ENCODE data around the gene TMEM86A.

Gene TMEM86A

GRCh38 chr11:18726040-18726439, 27.5 kb downstream of the TMEM86A start, which contains the start of gene IGSF22:
TSS of gene IGSF22 (minus strand) at chr11:18726188. CDS start at chr11:18724236, 1,952 bp downstream.
- Histone ChIP-seq H4K8ac (ENCODE audit: low read depth, low read length) (no peak within 1 kb of the TSS), H3K9ac (ENCODE audit: low read length) (no peak within 1 kb of the TSS), H2AFZ (ENCODE audit: insufficient read depth, low read length, poor library complexity) (no peak within 1 kb of the TSS), H3K79me1 (ENCODE audit: low read length) (no peaks in the 10 kb centered on the region), H3K14ac (ENCODE audit: low read length) (no peak within 1 kb of the TSS), H3K27me3 (ENCODE audit: insufficient read depth, low read length) (no peaks in the 10 kb centered on the region), H3K23ac (ENCODE audit: low read length) (no peak within 1 kb of the TSS), H3K79me2 (ENCODE audit: control insufficient read depth, insufficient read depth, low read length, poor library complexity) (no peaks in the 10 kb centered on the region), H2BK120ac (ENCODE audit: insufficient read depth, low read length, poor library complexity) (no peak within 1 kb of the TSS), H3K4me1 (ENCODE audit: control insufficient read depth in 1 of 2, insufficient read depth in 2 of 2, low read length in 2 of 2) (peaks cover 4 to 7% of the 10 kb centered on the region in 2 experiments), H2BK5ac (ENCODE audit: low read depth, low read length, poor library complexity) (no peak within 1 kb of the TSS), H2BK12ac (ENCODE audit: low read length) (no peak within 1 kb of the TSS), H3K4me3 (ENCODE audit: low read depth, low read length) (no peak within 1 kb of the TSS), H3K9me3 (ENCODE audit: insufficient read depth, low read depth, low read length) (no peaks in the 10 kb centered on the region), H3K4ac (ENCODE audit: low read depth, low read length) (no peak within 1 kb of the TSS), H3K4me2 (ENCODE audit: low read length) (no peak within 1 kb of the TSS), H3K18ac (ENCODE audit: low read length) (no peak within 1 kb of the TSS), H4K91ac (ENCODE audit: low read depth, low read length) (no peak within 1 kb of the TSS), H3K27ac (ENCODE audit: low read depth, low read length) (no peak within 1 kb of the TSS), H4K12ac (ENCODE audit: low read depth, low read length) (no peak within 1 kb of the TSS), H2AK5ac (ENCODE audit: low read length) (no peak within 1 kb of the TSS), H3K36me3 (ENCODE audit: control insufficient read depth in 1 of 2, insufficient read depth in 2 of 2, low read length in 2 of 2) (no peaks in the 10 kb centered on the region)
- WGBS (ENCODE audit: extremely low coverage, insufficient coverage, insufficient read length) = no CpG with 5 or more reads among the region's 7 CpGs
- DNase-seq = no peak

- Histone ChIP-seq H4K8ac (ENCODE audit: low read depth, low read length) (no peak overlapping the region), H3K18ac (ENCODE audit: low read length) (no peak overlapping the region)
Measured at GRCh38 chr11:18727479-18728236, 29.1 kb downstream of the TMEM86A start.

DNA sequence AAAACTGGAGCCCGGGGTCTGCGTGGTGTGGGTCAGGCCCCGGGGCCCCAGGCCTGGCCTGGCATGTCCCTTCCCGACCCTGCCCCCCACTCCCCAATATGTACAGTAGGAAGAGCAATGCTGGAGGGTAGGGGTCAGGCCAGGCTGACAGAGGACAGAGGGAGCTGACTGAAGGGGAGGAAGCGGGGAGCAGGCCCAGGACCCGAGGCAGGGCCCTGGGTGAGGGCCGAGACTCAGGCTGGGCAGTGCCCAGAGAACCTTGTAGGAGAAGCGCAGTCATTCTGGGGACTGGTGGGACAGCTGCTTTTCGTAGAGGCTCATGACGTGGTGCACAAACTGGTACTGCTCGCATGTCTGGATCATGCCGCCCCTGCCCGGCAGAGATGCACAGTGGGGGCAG, 30.1 kb downstream of the TMEM86A start:
- Histone ChIP-seq H3K14ac (ENCODE audit: low read length) (no peak overlapping the region), H3K4ac (ENCODE audit: low read depth, low read length) (no peak overlapping the region), H3K9me3 (ENCODE audit: insufficient read depth, low read depth, low read length) (no peaks in the 10 kb centered on the region), H3K36me3 (ENCODE audit: control insufficient read depth in 1 of 2, insufficient read depth in 2 of 2, low read length in 2 of 2) (no peaks in the 10 kb centered on the region), H3K9ac (ENCODE audit: low read length) (no peak overlapping the region), H3K4me3 (ENCODE audit: low read depth, low read length) (no peak overlapping the region), H2AFZ (ENCODE audit: insufficient read depth, low read length, poor library complexity) (no peak overlapping the region), H3K27me3 (ENCODE audit: insufficient read depth, low read length) (no peaks in the 10 kb centered on the region), H3K79me1 (ENCODE audit: low read length) (no peaks in the 10 kb centered on the region), H4K8ac (ENCODE audit: low read depth, low read length) (no peak overlapping the region), H3K4me1 (ENCODE audit: control insufficient read depth in 1 of 2, insufficient read depth in 2 of 2, low read length in 2 of 2) (no peaks in the 10 kb centered on the region), H2BK120ac (ENCODE audit: insufficient read depth, low read length, poor library complexity) (no peak overlapping the region), H4K91ac (ENCODE audit: low read depth, low read length) (no peak overlapping the region), H3K18ac (ENCODE audit: low read length) (no peak overlapping the region), H4K12ac (ENCODE audit: low read depth, low read length) (no peak overlapping the region), H3K27ac (ENCODE audit: low read depth, low read length) (no peak overlapping the region), H2AK5ac (ENCODE audit: low read length) (no peak overlapping the region), H2BK12ac (ENCODE audit: low read length) (no peak overlapping the region), H2BK5ac (ENCODE audit: low read depth, low read length, poor library complexity) (no peak overlapping the region), H3K79me2 (ENCODE audit: control insufficient read depth, insufficient read depth, low read length, poor library complexity) (no peaks in the 10 kb centered on the region), H3K23ac (ENCODE audit: low read length) (no peak overlapping the region), H3K4me2 (ENCODE audit: low read length) (no peak overlapping the region)
- no CpG with 5 or more reads among the region's 13 CpGs for WGBS (ENCODE audit: extremely low coverage, insufficient coverage, insufficient read length)
- no peak for DNase-seq

More at GRCh38 chr11:18727479-18728236, 29.1 kb downstream of the TMEM86A start:
- Histone ChIP-seq H3K23ac (ENCODE audit: low read length) (no peak overlapping the region), H2AFZ (ENCODE audit: insufficient read depth, low read length, poor library complexity) (no peak overlapping the region), H3K27me3 (ENCODE audit: insufficient read depth, low read length) (no peaks in the 10 kb centered on the region), H3K27ac (ENCODE audit: low read depth, low read length) (no peak overlapping the region), H4K12ac (ENCODE audit: low read depth, low read length) (no peak overlapping the region), H2BK12ac (ENCODE audit: low read length) (no peak overlapping the region), H3K79me1 (ENCODE audit: low read length) (no peaks in the 10 kb centered on the region), H2BK5ac (ENCODE audit: low read depth, low read length, poor library complexity) (no peak overlapping the region), H3K4ac (ENCODE audit: low read depth, low read length) (no peak overlapping the region), H3K4me2 (ENCODE audit: low read length) (no peak overlapping the region), H2BK120ac (ENCODE audit: insufficient read depth, low read length, poor library complexity) (no peak overlapping the region), H4K91ac (ENCODE audit: low read depth, low read length) (no peak overlapping the region), H3K14ac (ENCODE audit: low read length) (no peak overlapping the region), H2AK5ac (ENCODE audit: low read length) (no peak overlapping the region), H3K36me3 (ENCODE audit: control insufficient read depth in 1 of 2, insufficient read depth in 2 of 2, low read length in 2 of 2) (no peaks in the 10 kb centered on the region), H3K9me3 (ENCODE audit: insufficient read depth, low read depth, low read length) (no peaks in the 10 kb centered on the region), H3K9ac (ENCODE audit: low read length) (no peak overlapping the region), H3K4me1 (ENCODE audit: control insufficient read depth in 1 of 2, insufficient read depth in 2 of 2, low read length in 2 of 2) (no peaks in the 10 kb centered on the region), H3K4me3 (ENCODE audit: low read depth, low read length) (no peak overlapping the region), H3K79me2 (ENCODE audit: control insufficient read depth, insufficient read depth, low read length, poor library complexity) (no peaks in the 10 kb centered on the region)
- WGBS (ENCODE audit: extremely low coverage, insufficient coverage, insufficient read length) = no CpG with 5 or more reads among the region's 10 CpGs
- DNase-seq = peak in 1 of 2 donors; percentile 62

- no peak overlapping the region for H2BK5ac ChIP-seq (ENCODE audit: low read depth, low read length, poor library complexity)
- no peak overlapping the region for H4K8ac ChIP-seq (ENCODE audit: low read depth, low read length)
- no peaks in the 10 kb centered on the region for H3K36me3 ChIP-seq (ENCODE audit: control insufficient read depth in 1 of 2, insufficient read depth in 2 of 2, low read length in 2 of 2)
- no peak overlapping the region for H3K4me3 ChIP-seq (ENCODE audit: low read depth, low read length)
- no peak overlapping the region for H3K23ac ChIP-seq (ENCODE audit: low read length)
- no peak overlapping the region for H2BK120ac ChIP-seq (ENCODE audit: insufficient read depth, low read length, poor library complexity)
- no peak overlapping the region for H3K4me2 ChIP-seq (ENCODE audit: low read length)
- no peaks in the 10 kb centered on the region for H3K9me3 ChIP-seq (ENCODE audit: insufficient read depth, low read depth, low read length)
- no peak overlapping the region for H3K18ac ChIP-seq (ENCODE audit: low read length)
- no peak overlapping the region for H3K4ac ChIP-seq (ENCODE audit: low read depth, low read length)
- H4K91ac ChIP-seq (ENCODE audit: low read depth, low read length) = no peak overlapping the region
- H3K9ac ChIP-seq (ENCODE audit: low read length) = no peak overlapping the region
- no peak overlapping the region for H2BK12ac ChIP-seq (ENCODE audit: low read length)
- WGBS (ENCODE audit: extremely low coverage, insufficient coverage, insufficient read length) = no CpG with 5 or more reads among the region's 16 CpGs
- H3K79me2 ChIP-seq (ENCODE audit: control insufficient read depth, insufficient read depth, low read length, poor library complexity) = no peaks in the 10 kb centered on the region
- H3K14ac ChIP-seq (ENCODE audit: low read length) = no peak overlapping the region
- H3K79me1 ChIP-seq (ENCODE audit: low read length) = no peaks in the 10 kb centered on the region
- no peak for DNase-seq
- no peak overlapping the region for H3K27ac ChIP-seq (ENCODE audit: low read depth, low read length)
- H2AK5ac ChIP-seq (ENCODE audit: low read length) = no peak overlapping the region
- H3K27me3 ChIP-seq (ENCODE audit: insufficient read depth, low read length) = no peaks in the 10 kb centered on the region
- H2AFZ ChIP-seq (ENCODE audit: insufficient read depth, low read length, poor library complexity) = no peak overlapping the region
- no peaks in the 10 kb centered on the region for H3K4me1 ChIP-seq (ENCODE audit: control insufficient read depth in 1 of 2, insufficient read depth in 2 of 2, low read length in 2 of 2)
- no peak overlapping the region for H4K12ac ChIP-seq (ENCODE audit: low read depth, low read length)
Measured at GRCh38 chr11:18729426-18729825, 30.8 kb downstream of the TMEM86A start.
